SU-DHL-6 (cell line): ENCODE results near the gene ERF.

ENCODE experiments used
- H2AFZ ChIP-seq: fragments of 200-600 bp; sonication (generic); 2 replicates; pipeline ENCODE4 v1.6.1; 2014; ENCODE audit warnings: low read depth, mild to moderate bottlenecking, moderate library complexity, mixed read lengths, antibody characterized with exemption, low read length; ENCODE audit not compliant: severe bottlenecking
- H3F3A ChIP-seq: fragments of 200-600 bp; shearing (Covaris generic); 2 replicates; pipeline ENCODE4 v1.6.0; 2016; ENCODE audit warnings: antibody characterized with exemption, mild to moderate bottlenecking; ENCODE audit not compliant: insufficient read depth
- H3K27ac ChIP-seq: fragments of 200-600 bp; sonication (generic); 2 replicates; pipeline ENCODE4 v1.5.1; 2016; ENCODE audit warnings: low read depth, mild to moderate bottlenecking, low read length, moderate library complexity, mixed read lengths
- H3K27me3 ChIP-seq: fragments of 200-600 bp; sonication (generic), shearing (Covaris generic); 2 replicates; pipeline ENCODE4 v1.6.0; 2014; ENCODE audit warnings: mild to moderate bottlenecking, low read length
- H3K36me3 ChIP-seq: fragments of 200-600 bp; sonication (generic); 2 replicates; pipeline ENCODE4 v1.6.1; 2014; ENCODE audit warnings: mild to moderate bottlenecking, low read length, mixed read lengths
- H3K4me2 ChIP-seq: fragments of 300-600, 200-600 bp; shearing (Covaris generic), sonication (generic); 2 replicates; pipeline ENCODE4 v1.6.0; 2014; ENCODE audit warnings: low read length, low read depth, mild to moderate bottlenecking; ENCODE audit not compliant: poor library complexity, severe bottlenecking
- H3K4me3 ChIP-seq: fragments of 200-600 bp; sonication (generic); 2 replicates; pipeline ENCODE4 v1.5.1; 2014; ENCODE audit warnings: antibody characterized with exemption, low read length, mild to moderate bottlenecking, mixed read lengths; ENCODE audit not compliant: insufficient read depth, poor library complexity, severe bottlenecking
- H3K79me2 ChIP-seq: fragments of 200-600 bp; sonication (generic); 2 replicates; pipeline ENCODE4 v1.6.1; 2014; ENCODE audit warnings: mild to moderate bottlenecking, low read length, moderate library complexity; ENCODE audit not compliant: insufficient read depth
- H3K9ac ChIP-seq: fragments of 200-600 bp; sonication (generic); 2 replicates; pipeline ENCODE4 v1.7.0; 2014; ENCODE audit warnings: mild to moderate bottlenecking, low read length
- H3K9me2 ChIP-seq: fragments of 200-600 bp; sonication (generic); replicated peaks from 2 replicates; pipeline ENCODE4 v1.6.1; 2014; ENCODE audit warnings: low read length; ENCODE audit not compliant: insufficient read depth
- H3K9me3 ChIP-seq: fragments of 200-600 bp; sonication (generic); 2 replicates; pipeline ENCODE4 v1.6.1; 2014; ENCODE audit warnings: low read length, mixed read lengths; ENCODE audit not compliant: insufficient read depth
- H4K20me1 ChIP-seq: fragments of 200-600 bp; sonication (generic); 2 replicates; pipeline ENCODE4 v1.6.1; 2014; ENCODE audit warnings: low read depth, mild to moderate bottlenecking, antibody characterized with exemption, low read length, moderate library complexity, mixed read lengths
- EZH2phosphoT487 ChIP-seq: fragments of 200-600 bp; sonication (generic), shearing (Covaris generic); conservative IDR thresholded peaks from 2 replicates; pipeline ENCODE4 v1.6.1; 2018; ENCODE audit warnings: mild to moderate bottlenecking, antibody characterized with exemption, low read length, moderate library complexity, mixed read lengths
- TF ChIP-seq, protein P1 (sequence below): fragments of 200-600 bp; sonication (generic); IDR thresholded peaks from one replicate; pipeline ENCODE4 v1.5.1; 2017; ENCODE audit warnings: antibody characterized with exemption, mild to moderate bottlenecking, low read length, moderate library complexity; ENCODE audit not compliant: insufficient read depth, poor library complexity, severe bottlenecking

The ERF gene

GRCh38 chr19:42220751-42221097, 34.2 kb downstream of the ERF start:
- H3K27me3 ChIP-seq, result no peaks in the 10 kb centered on the region
- TF ChIP-seq, protein P1, sequence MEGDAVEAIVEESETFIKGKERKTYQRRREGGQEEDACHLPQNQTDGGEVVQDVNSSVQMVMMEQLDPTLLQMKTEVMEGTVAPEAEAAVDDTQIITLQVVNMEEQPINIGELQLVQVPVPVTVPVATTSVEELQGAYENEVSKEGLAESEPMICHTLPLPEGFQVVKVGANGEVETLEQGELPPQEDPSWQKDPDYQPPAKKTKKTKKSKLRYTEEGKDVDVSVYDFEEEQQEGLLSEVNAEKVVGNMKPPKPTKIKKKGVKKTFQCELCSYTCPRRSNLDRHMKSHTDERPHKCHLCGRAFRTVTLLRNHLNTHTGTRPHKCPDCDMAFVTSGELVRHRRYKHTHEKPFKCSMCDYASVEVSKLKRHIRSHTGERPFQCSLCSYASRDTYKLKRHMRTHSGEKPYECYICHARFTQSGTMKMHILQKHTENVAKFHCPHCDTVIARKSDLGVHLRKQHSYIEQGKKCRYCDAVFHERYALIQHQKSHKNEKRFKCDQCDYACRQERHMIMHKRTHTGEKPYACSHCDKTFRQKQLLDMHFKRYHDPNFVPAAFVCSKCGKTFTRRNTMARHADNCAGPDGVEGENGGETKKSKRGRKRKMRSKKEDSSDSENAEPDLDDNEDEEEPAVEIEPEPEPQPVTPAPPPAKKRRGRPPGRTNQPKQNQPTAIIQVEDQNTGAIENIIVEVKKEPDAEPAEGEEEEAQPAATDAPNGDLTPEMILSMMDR, result no peak
- TF ChIP-seq EZH2phosphoT487, result no peak
- peak overlapping the region; percentile 92 for H3K4me2 ChIP-seq
- H3K79me2 ChIP-seq, result peaks cover 45% of the 10 kb centered on the region
- H3K9me3 ChIP-seq, result no peaks in the 10 kb centered on the region
- peak overlapping the region; percentile 82 for H3K9ac ChIP-seq
- H3K36me3 ChIP-seq, result no peaks in the 10 kb centered on the region
- H3K27ac ChIP-seq, result peak overlapping the region; percentile 26
- peak overlapping the region; percentile 72 for H3K4me3 ChIP-seq
- H4K20me1 ChIP-seq, result no peaks in the 10 kb centered on the region
- no peak overlapping the region for H2AFZ ChIP-seq
- no peaks in the 10 kb centered on the region for H3F3A ChIP-seq
- H3K9me2 ChIP-seq, result no peaks in the 10 kb centered on the region

DNA sequence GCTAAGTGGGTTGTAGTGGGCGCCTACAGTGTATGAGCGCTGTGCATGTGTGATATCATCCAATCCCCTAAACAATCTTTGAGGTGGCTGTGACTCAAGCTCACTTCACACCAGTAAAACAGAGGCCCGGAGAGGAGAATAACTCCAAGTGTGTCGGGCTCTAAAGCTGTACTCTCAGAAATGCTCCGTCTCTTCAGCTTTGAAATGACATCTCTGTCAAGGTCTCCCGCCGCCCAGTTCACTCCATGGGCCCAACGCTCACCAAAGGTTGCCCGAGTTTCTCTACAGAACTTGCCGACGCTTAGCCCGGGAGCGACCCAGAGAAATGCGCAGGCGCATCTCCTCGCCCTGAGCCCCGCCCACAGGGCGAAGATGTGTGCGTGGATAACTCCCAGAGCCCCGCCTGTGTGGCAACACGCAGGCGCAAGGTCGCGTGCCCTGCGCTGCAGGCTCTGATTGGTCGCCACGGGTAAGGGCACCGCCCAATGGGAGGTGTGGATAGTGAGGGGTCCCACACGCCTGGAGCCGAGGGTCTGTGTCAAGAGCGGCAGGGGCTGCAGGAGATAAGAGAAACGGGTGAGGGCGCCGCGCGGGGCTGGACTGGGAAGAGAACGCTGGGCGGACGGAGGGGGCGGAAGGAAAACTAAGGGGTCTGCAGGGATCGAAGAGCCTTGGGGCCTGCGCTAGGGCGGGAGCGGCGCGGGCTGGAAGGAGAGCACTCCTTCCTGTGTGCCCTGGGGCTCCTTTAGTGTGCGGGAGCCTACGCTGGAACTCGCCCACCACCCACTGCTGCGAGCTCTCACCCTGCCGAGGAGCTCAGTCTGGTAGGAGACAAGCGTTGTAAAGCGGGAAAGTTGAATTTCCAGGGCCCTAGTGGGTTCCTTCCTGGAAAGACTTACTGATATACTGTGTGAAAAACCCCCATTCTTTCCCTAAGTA, 34.8 kb downstream of the ERF start, which contains the start of gene ZNF526:
Gene ZNF526, plus strand, starts transcription at position 501 of the 939 bp plus-strand sequence. CDS start 4,092 bp downstream, outside the sequence.
- no peaks in the 10 kb centered on the region for H3K27me3 ChIP-seq
- H3K36me3 ChIP-seq, result no peaks in the 10 kb centered on the region
- H3K4me2 ChIP-seq, result peak within 1 kb of the TSS; percentile 92
- TF ChIP-seq, protein P1, result no peak
- TF ChIP-seq EZH2phosphoT487, result no peak
- peak within 1 kb of the TSS; percentile 65 for H3K27ac ChIP-seq
- H3K9me3 ChIP-seq, result no peaks in the 10 kb centered on the region
- H2AFZ ChIP-seq, result peak within 1 kb of the TSS; percentile 55
- H3K79me2 ChIP-seq, result peaks cover 46% of the 10 kb centered on the region
- H3K9me2 ChIP-seq, result no peaks in the 10 kb centered on the region
- H4K20me1 ChIP-seq, result no peaks in the 10 kb centered on the region
- H3K4me3 ChIP-seq, result peak within 1 kb of the TSS; percentile 72
- peak within 1 kb of the TSS; percentile 82 for H3K9ac ChIP-seq
- H3F3A ChIP-seq, result no peaks in the 10 kb centered on the region

DNA sequence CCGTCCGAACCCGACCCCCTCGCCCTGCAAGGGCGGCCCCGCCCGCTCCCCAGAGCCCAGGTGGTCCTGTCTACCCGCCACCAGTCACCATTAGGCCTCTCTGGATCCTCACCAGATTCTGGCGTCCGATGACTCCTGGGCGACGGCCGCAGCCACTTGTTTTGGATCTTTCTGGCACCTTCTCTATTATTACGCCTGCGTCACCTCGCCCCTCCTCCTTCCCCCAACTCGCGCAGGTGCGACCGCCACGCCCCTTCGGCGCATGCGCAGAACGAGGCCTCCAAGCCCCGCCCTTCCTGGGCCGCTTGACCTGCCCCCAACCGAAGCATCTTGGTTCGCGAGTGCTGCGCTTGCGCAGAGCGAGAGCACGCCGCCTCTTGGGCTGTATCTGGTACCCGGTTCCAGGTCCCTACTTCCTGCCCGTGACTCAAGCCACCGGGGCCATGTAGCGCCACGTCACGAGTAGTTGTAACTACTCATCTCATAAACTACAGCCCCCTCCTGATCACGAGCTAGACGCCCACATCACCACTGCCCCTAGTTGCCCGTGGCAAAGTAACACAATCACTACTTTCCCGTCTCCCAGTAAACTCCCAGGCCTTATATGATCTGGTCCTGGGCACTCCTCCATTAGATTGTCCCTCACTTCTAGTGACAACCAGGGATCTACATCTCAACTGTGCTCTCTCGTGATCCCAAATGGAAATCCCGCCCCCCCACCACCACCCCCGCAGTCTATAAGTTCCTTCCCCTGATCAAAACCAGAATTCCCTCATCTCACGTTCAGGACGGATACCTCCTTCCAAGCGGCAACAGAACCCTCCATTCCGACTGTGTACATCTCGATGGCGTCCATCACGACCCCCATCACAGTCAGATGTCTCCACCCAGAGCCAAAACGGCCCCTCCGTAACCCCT, 37.1 kb downstream of the ERF start, which contains the start of gene DEDD2:
Gene DEDD2, minus strand, starts transcription at position 158 of the 918 bp plus-strand sequence. CDS start 670 bp downstream, outside the sequence.
- TF ChIP-seq EZH2phosphoT487, result no peak
- TF ChIP-seq, protein P1, result no peak
- Histone ChIP-seq H3K79me2 (peaks cover 49% of the 10 kb centered on the region), H2AFZ (peak within 1 kb of the TSS; percentile 66)

More for the DNA sequence above, 37.1 kb downstream of the ERF start, which contains the start of gene DEDD2:
- Histone ChIP-seq H3K9me2 (no peaks in the 10 kb centered on the region), H3K9me3 (no peaks in the 10 kb centered on the region), H3K27me3 (no peaks in the 10 kb centered on the region), H3K9ac (peak within 1 kb of the TSS; percentile 83), H3K4me3 (peak within 1 kb of the TSS; percentile 92), H3K4me2 (peak within 1 kb of the TSS; percentile 68), H3K27ac (peak within 1 kb of the TSS; percentile 62), H3F3A (no peaks in the 10 kb centered on the region), H3K36me3 (no peaks in the 10 kb centered on the region), H4K20me1 (no peaks in the 10 kb centered on the region)
